H1 (cell line): ENCODE results near the gene RNF141. TPM values are rescaled to one million over a fixed set of nuclear protein-coding genes. Genes with fewer than 3 reads are reported as not detected.
A peak's percentile ranks its signal among the peaks of the same experiment; 100 is the strongest.

ENCODE experiments used
- CTCF ChIA-PET: fragments of 300-600 bp; sonication (Branson Sonifier 250); formaldehyde crosslinking; loops from one replicate; lab custom pipeline; 2021; ENCODE audit not compliant: partially characterized antibody; lab: Charles Lee
- POLR2A ChIA-PET: fragments of 300-600 bp; sonication (Branson Sonifier 250); formaldehyde crosslinking; loops from one replicate; lab custom pipeline; 2021; ENCODE audit warnings: inconsistent platforms; ENCODE audit not compliant: partially characterized antibody; lab: Charles Lee
- DNase-seq, 2 experiments: peaks; one replicate each; pipeline versions ENCODE4 v3.0.0 to v3.0.0-alpha.2; 2010 to 2022; ENCODE audit warnings: low spot score in 2 of 2, low read depth in 1 of 2, mixed read lengths in 1 of 2
- FAIRE-seq: peaks from 2 replicates; lab custom pipeline; 2011; peaks lifted over from hg19 to GRCh38; lab: Jason Lieb, UNC
- H2AFZ ChIP-seq: 2 replicates; pipeline ENCODE4 v1.8.1; 2012; ENCODE audit warnings: low read length, inconsistent platforms
- H2AK5ac ChIP-seq: 2 replicates; pipeline ENCODE4 v1.6.1; 2013; ENCODE audit warnings: low read depth, low read length
- H2BK120ac ChIP-seq: replicated peaks from 2 replicates; pipeline ENCODE3; 2013; ENCODE audit warnings: low read depth, low read length, inconsistent platforms
- H2BK12ac ChIP-seq: 2 replicates; pipeline ENCODE4 v1.6.1; 2013; ENCODE audit warnings: low read depth, low read length
- H2BK15ac ChIP-seq: 2 replicates; pipeline ENCODE4 v1.6.1; 2013; ENCODE audit warnings: low read length
- H2BK20ac ChIP-seq: 2 replicates; pipeline ENCODE4 v1.6.1; 2013; ENCODE audit warnings: low read length
- H2BK5ac ChIP-seq: 2 replicates; pipeline ENCODE4 v1.6.1; 2013; ENCODE audit warnings: low read depth, low read length
- H3K14ac ChIP-seq: 2 replicates; pipeline ENCODE4 v1.6.1; 2013; ENCODE audit warnings: inconsistent platforms; ENCODE audit not compliant: insufficient read length
- H3K18ac ChIP-seq: 2 replicates; pipeline ENCODE4 v1.6.1; 2013; ENCODE audit warnings: low read length; ENCODE audit errors: extremely low read depth
- H3K23ac ChIP-seq: 2 replicates; pipeline ENCODE4 v1.6.1; 2013; ENCODE audit warnings: inconsistent platforms; ENCODE audit not compliant: insufficient read length
- H3K23me2 ChIP-seq: 2 replicates; pipeline ENCODE4 v1.6.1; 2013; ENCODE audit warnings: low read depth, low read length
- H3K27ac ChIP-seq: 2 replicates; pipeline ENCODE4 v1.6.1; 2011; ENCODE audit warnings: low read depth, low read length, inconsistent platforms
- H3K27me3 ChIP-seq, 4 experiments: replicated peaks in 1 of 4; 1 replicate in 1 of 4; 2 replicates in 3 of 4; pipeline versions ENCODE4 v1.6.1 to v1.8.1; 2011 to 2013; ENCODE audit warnings: low read length in 3 of 4, mild to moderate bottlenecking in 3 of 4, inconsistent platforms in 2 of 4, mixed read lengths in 2 of 4, moderate library complexity in 1 of 4; ENCODE audit not compliant: control insufficient read depth in 3 of 4, insufficient read depth in 3 of 4; ENCODE audit errors: extremely low read depth in 1 of 4
- H3K36me3 ChIP-seq, 4 experiments: 2 replicates each; pipeline versions ENCODE4 v1.6.1 to v1.8.1; 2011 to 2013; ENCODE audit warnings: mild to moderate bottlenecking in 4 of 4, low read length in 3 of 4, moderate library complexity in 2 of 4, control low read depth in 1 of 4, inconsistent platforms in 1 of 4; ENCODE audit not compliant: insufficient read depth in 4 of 4, control insufficient read depth in 2 of 4
- H3K4ac ChIP-seq: replicated peaks from 2 replicates; pipeline ENCODE3; 2013; ENCODE audit warnings: low read length, low read depth, mixed read lengths, inconsistent platforms; ENCODE audit not compliant: insufficient read length
- H3K4me1 ChIP-seq, 4 experiments: replicated peaks in 1 of 4; 1 replicate in 1 of 4; 2 replicates in 3 of 4; pipeline versions ENCODE4 v1.6.1 to v1.8.1; 2011 to 2013; ENCODE audit warnings: low read length in 3 of 4, inconsistent platforms in 2 of 4, mixed read lengths in 1 of 4; ENCODE audit not compliant: insufficient read depth in 4 of 4, control insufficient read depth in 3 of 4
- H3K4me2 ChIP-seq, 2 experiments: 2 replicates each; pipeline versions ENCODE4 v1.6.1 to v1.8.1; 2011 to 2013; ENCODE audit warnings: low read depth in 2 of 2, low read length in 2 of 2, control low read depth in 1 of 2, inconsistent platforms in 1 of 2, mild to moderate bottlenecking in 1 of 2; ENCODE audit not compliant: insufficient read depth in 1 of 2
- H3K4me3 ChIP-seq, 4 experiments: fragments of 200-600, 300-600 bp in 1 of 4; sonication (generic), shearing (Covaris generic), sonication (Bioruptor Twin) in 1 of 4; 2 replicates each; pipeline versions ENCODE4 v1.5.1 to v1.8.1; 2011 to 2016; ENCODE audit warnings: low read length in 4 of 4, low read depth in 3 of 4, control low read depth in 2 of 4, inconsistent platforms in 2 of 4, mild to moderate bottlenecking in 2 of 4, mixed read lengths in 1 of 4, moderate library complexity in 1 of 4; ENCODE audit not compliant: insufficient read depth in 2 of 4; ENCODE audit errors: extremely low read depth in 1 of 4
- H3K56ac ChIP-seq: replicated peaks from 2 replicates; pipeline ENCODE3; 2013; ENCODE audit warnings: low read depth, mild to moderate bottlenecking, mixed read lengths, low read length, inconsistent platforms; ENCODE audit not compliant: insufficient read length
- H3K79me1 ChIP-seq: 2 replicates; pipeline ENCODE4 v1.6.1; 2013; ENCODE audit warnings: low read depth, low read length, control low read depth
- H3K79me2 ChIP-seq, 2 experiments: 2 replicates each; pipeline versions ENCODE4 v1.6.1 to v1.8.1; 2012 to 2013; ENCODE audit warnings: low read length in 2 of 2, mild to moderate bottlenecking in 2 of 2, inconsistent platforms in 1 of 2; ENCODE audit not compliant: insufficient read depth in 2 of 2, control insufficient read depth in 1 of 2
- H3K9ac ChIP-seq, 4 experiments: replicated peaks in 1 of 4; 1 replicate in 1 of 4; 2 replicates in 3 of 4; pipeline versions ENCODE4 v1.6.1 to v1.8.1; 2011 to 2013; ENCODE audit warnings: low read depth in 3 of 4, low read length in 3 of 4, control low read depth in 2 of 4, mild to moderate bottlenecking in 2 of 4, moderate library complexity in 2 of 4, inconsistent platforms in 1 of 4; ENCODE audit errors: extremely low read depth in 1 of 4
- H3K9me3 ChIP-seq, 2 experiments: 2 replicates each; pipeline versions ENCODE4 v1.6.1 to v1.8.1; 2012 to 2013; ENCODE audit warnings: mild to moderate bottlenecking in 2 of 2, moderate library complexity in 2 of 2, control low read depth in 1 of 2, inconsistent platforms in 1 of 2, low read depth in 1 of 2, low read length in 1 of 2, mixed read lengths in 1 of 2; ENCODE audit not compliant: insufficient read depth in 2 of 2
- H4K20me1 ChIP-seq, 2 experiments: replicated peaks in 1 of 2; 2 replicates each; pipeline versions ENCODE3 to v1.8.1; 2011 to 2013; ENCODE audit warnings: inconsistent platforms in 2 of 2, low read length in 2 of 2, mild to moderate bottlenecking in 1 of 2; ENCODE audit not compliant: insufficient read depth in 2 of 2, control insufficient read depth in 1 of 2
- H4K5ac ChIP-seq: 2 replicates; pipeline ENCODE4 v1.6.1; 2013; ENCODE audit warnings: low read length, low read depth, mixed read lengths, inconsistent platforms; ENCODE audit not compliant: insufficient read length
- H4K8ac ChIP-seq: 2 replicates; pipeline ENCODE4 v1.8.0; 2013; ENCODE audit warnings: mild to moderate bottlenecking, moderate library complexity, low read length, inconsistent platforms; ENCODE audit not compliant: insufficient read depth; ENCODE audit errors: extremely low read depth
- H4K91ac ChIP-seq: replicated peaks from 2 replicates; pipeline ENCODE3; 2013; ENCODE audit warnings: low read length, mixed read lengths, inconsistent platforms; ENCODE audit not compliant: insufficient read length
- WGBS, 2 experiments: shearing (Covaris generic) in 1 of 2; methylation state at CpG; one replicate each; pipeline versions ENCODE4 v1.1.6 to v1.1.7; 2013 to 2015; ENCODE audit warnings: low lambda C conversion rate in 2 of 2, mixed read lengths in 2 of 2, inconsistent platforms in 1 of 2, low coverage in 1 of 2, missing lambda C conversion rate in 1 of 2; ENCODE audit not compliant: insufficient replicate concordance in 2 of 2, insufficient coverage in 1 of 2, insufficient read length in 1 of 2; ENCODE audit errors: extremely low coverage in 1 of 2, missing lambda C conversion rate in 1 of 2; 5-methylcytosine and 5-hydroxymethylcytosine counted together
- polyA plus RNA-seq, 7 experiments: library from polyadenylated mRNA; depleted of rRNA in 3 of 7; stranded (reverse) in 5 of 7; unstranded in 2 of 7; fragments of >200 nt in 5 of 7; fragments of 200-250 nt in 2 of 7; gene quantifications; 1 replicate in 5 of 7; 2 replicates in 1 of 7; 4 replicates in 1 of 7; pipeline versions ENCODE4 v1.2.1 to v1.2.3, GENCODE V29; 2011 to 2013; ENCODE audit warnings: missing spikeins in 2 of 7, mixed read lengths in 2 of 7
- total RNA-seq: library from RNA; stranded (reverse); fragmentation: NEBNext Ultra II Directional; extraction: Animal tissue kit (Norgen Biotek cat#: 25700); gene quantifications from 2 replicates; pipeline ENCODE4 v1.2.1, GENCODE V29; 2021

RNF141 gene
- total and polyA plus RNA-seq, 2 of the 8 experiments (the other 6 are each of a cell fraction or from before 2014, with no cell fraction given): 8.5 to 22.8 TPM

- H3K4me2 ChIP-seq: peak overlapping the region; percentile 25 to 44; a peak in 2 of 4 replicates
- H3K56ac ChIP-seq: no peak overlapping the region
- H3K27ac ChIP-seq: no peak overlapping the region
- H3K36me3 ChIP-seq: no peaks in the 10 kb centered on the region
- no peak overlapping the region for H2BK20ac ChIP-seq
- FAIRE-seq (no peak), DNase-seq (peak; percentile 43 to 45)
- no peaks in the 10 kb centered on the region for H3K9me3 ChIP-seq
- no peak overlapping the region for H2AK5ac ChIP-seq
- no peak overlapping the region for H2BK120ac ChIP-seq
- H4K20me1 ChIP-seq: no peaks in the 10 kb centered on the region
- 40% methylated on average over 10 of the region's 10 CpGs; no CpG with 5 or more reads in 1 of the 2 experiments for WGBS, 2 experiments
- CTCF ChIA-PET: interaction anchor here (0.8 to 2.3 kb wide), 10 partner anchors 15 to 165 kb away, joined by 3 to 10 read pairs (median 4); partner anchors contain the start of gene RNF141
- no peak overlapping the region for H2BK5ac ChIP-seq
- H3K4me1 ChIP-seq: peaks cover 2 to 7% (median 6%) of the 10 kb centered on the region in 4 experiments; a peak in 4 of 7 replicates
- no peak overlapping the region for H3K23ac ChIP-seq
- H3K27me3 ChIP-seq: no peaks in the 10 kb centered on the region
- no peak overlapping the region for H4K8ac ChIP-seq
- no peak overlapping the region for H4K91ac ChIP-seq
- no peaks in the 10 kb centered on the region for H3K79me1 ChIP-seq
- H3K79me2 ChIP-seq: no peaks in the 10 kb centered on the region
- no peaks in the 10 kb centered on the region for H3K23me2 ChIP-seq
- H3K18ac ChIP-seq: no peak overlapping the region
- H2AFZ ChIP-seq: no peak overlapping the region
- peak overlapping the region in 1 of 4 experiments; percentile 11; a peak in 1 of 8 replicates for H3K4me3 ChIP-seq
- no peak overlapping the region for H2BK15ac ChIP-seq
- H3K14ac ChIP-seq: no peak overlapping the region
- H3K9ac ChIP-seq: no peak overlapping the region
- no peak overlapping the region for H2BK12ac ChIP-seq
- no peak overlapping the region for H3K4ac ChIP-seq
- POLR2A ChIA-PET: interaction anchor here (1.2 to 1.6 kb wide), 2 partner anchors 9 to 208 kb away, joined by 3 to 7 read pairs; no protein-coding TSS in a partner anchor
- H4K5ac ChIP-seq: no peak overlapping the region
Measured at GRCh38 chr11:10511181-10511621, 29.8 kb downstream of the RNF141 start.
